NCI-H82 (cell line): Measurements from ENCODE around the gene C10orf71.

Experiments
- DNase-seq: peaks from one replicate; lab custom pipeline; 2025; lab: John Stamatoyannopoulos, UW

The C10orf71 gene

GRCh38 chr10:49298983-49299815 lies at the start of gene C10orf71:
C10orf71 (plus strand) TSS chr10:49299170; CDS start chr10:49322546, 23,376 bp downstream.
- DNase-seq = no peak

GRCh38 chr10:49252313-49253034 lies 46.5 kb upstream of the C10orf71 start:
- no peak for DNase-seq

- DNase-seq = no peak
These were observed 45.5 kb upstream of the C10orf71 start for GRCh38 chr10:49253340-49253906.

- no peak for DNase-seq
These were observed 44.8 kb upstream of the C10orf71 start for GRCh38 chr10:49254150-49254549.

GRCh38 chr10:49254556-49255318 lies 44.2 kb upstream of the C10orf71 start:
- no peak for DNase-seq

- no peak for DNase-seq
These were observed 43.1 kb upstream of the C10orf71 start for GRCh38 chr10:49255883-49256282.

- DNase-seq = no peak
These were observed 41.8 kb upstream of the C10orf71 start for GRCh38 chr10:49257154-49257553.

- DNase-seq = no peak
These were observed 41.2 kb upstream of the C10orf71 start for GRCh38 chr10:49257626-49258349.

- DNase-seq = no peak
These were observed 40.7 kb upstream of the C10orf71 start for GRCh38 chr10:49258350-49258683.

GRCh38 chr10:49260644-49261296 lies 38.2 kb upstream of the C10orf71 start:
- DNase-seq = no peak

- DNase-seq = no peak
These were observed 35.4 kb upstream of the C10orf71 start for GRCh38 chr10:49263591-49263990.

- DNase-seq = no peak
These were observed 34.7 kb upstream of the C10orf71 start for GRCh38 chr10:49264177-49264677.

- DNase-seq = no peak
These were observed 33.1 kb upstream of the C10orf71 start for GRCh38 chr10:49265885-49266284.

GRCh38 chr10:49268185-49268584 lies 30.8 kb upstream of the C10orf71 start:
- DNase-seq = peak; percentile 5

GRCh38 chr10:49269523-49269922 lies 29.4 kb upstream of the C10orf71 start:
- DNase-seq = no peak

GRCh38 chr10:49270565-49270964 lies 28.4 kb upstream of the C10orf71 start:
- DNase-seq = no peak

GRCh38 chr10:49271346-49271745 lies 27.6 kb upstream of the C10orf71 start:
- DNase-seq = no peak

- no peak for DNase-seq
These were observed 26.5 kb upstream of the C10orf71 start for GRCh38 chr10:49272251-49273081.

- DNase-seq = no peak
These were observed 25.9 kb upstream of the C10orf71 start for GRCh38 chr10:49273082-49273465.

GRCh38 chr10:49273626-49274025 lies 25.3 kb upstream of the C10orf71 start:
- DNase-seq = no peak
